ENCODE results near the gene ALDH1A1. TPM values are rescaled to one million over a fixed set of nuclear protein-coding genes. Genes with fewer than 3 reads are reported as not detected.

ALDH1A1 gene
- total RNA-seq, 1 donor from 2014 or later = 10.9 TPM

- Mint-ChIP-seq H3K27ac (peak overlapping the region; percentile 41), H3K36me3 (no peaks in the 10 kb centered on the region), H3K4me1 (peaks cover 16% of the 10 kb centered on the region), H3K27me3 (ENCODE audit: low read depth) (peaks cover 5% of the 10 kb centered on the region), H3K9me3 (peaks cover 4% of the 10 kb centered on the region), H3K4me3 (peak overlapping the region; percentile 39)
- no peak for TF ChIP-seq CTCF (IDR thresholded peaks at IDR 0.05; ENCODE audit: unreplicated experiment)
- no peak for DNase-seq (ENCODE audit: low spot score in 2 of 2, unreplicated experiment in 2 of 2)
Observed at GRCh38 chr9:72952381-72952690, 517 bp downstream of the ALDH1A1 start.

- Mint-ChIP-seq H3K9me3 (peaks cover 4% of the 10 kb centered on the region), H3K36me3 (no peaks in the 10 kb centered on the region), H3K27ac (peak overlapping the region; percentile 10)
Observed at GRCh38 chr9:72951520-72952380, 1.1 kb downstream of the ALDH1A1 start.

GRCh38 chr9:72950875-72951442 lies 1.9 kb downstream of the ALDH1A1 start:
- Mint-ChIP-seq H3K4me3 (no peak overlapping the region), H3K9me3 (no peaks in the 10 kb centered on the region), H3K27ac (no peak overlapping the region), H3K4me1 (peaks cover 26% of the 10 kb centered on the region), H3K36me3 (no peaks in the 10 kb centered on the region), H3K27me3 (ENCODE audit: low read depth) (peaks cover 5% of the 10 kb centered on the region)
- no peak for DNase-seq (ENCODE audit: low spot score in 2 of 2, unreplicated experiment in 2 of 2)
- no peak for TF ChIP-seq CTCF (IDR thresholded peaks at IDR 0.05; ENCODE audit: unreplicated experiment)

More at GRCh38 chr9:72951520-72952380, 1.1 kb downstream of the ALDH1A1 start:
- no peak for TF ChIP-seq CTCF (IDR thresholded peaks at IDR 0.05; ENCODE audit: unreplicated experiment)
- Mint-ChIP-seq H3K4me3 (peak overlapping the region; percentile 39), H3K27me3 (ENCODE audit: low read depth) (peaks cover 5% of the 10 kb centered on the region), H3K4me1 (peaks cover 19% of the 10 kb centered on the region)
- no peak for DNase-seq (ENCODE audit: low spot score in 2 of 2, unreplicated experiment in 2 of 2)

- Mint-ChIP-seq H3K9me3 (no peaks in the 10 kb centered on the region), H3K36me3 (no peaks in the 10 kb centered on the region), H3K4me3 (no peak overlapping the region), H3K27me3 (ENCODE audit: low read depth) (peaks cover 5% of the 10 kb centered on the region), H3K4me1 (peaks cover 36% of the 10 kb centered on the region), H3K27ac (no peak overlapping the region)
- no peak for DNase-seq (ENCODE audit: low spot score in 2 of 2, unreplicated experiment in 2 of 2)
- TF ChIP-seq CTCF (IDR thresholded peaks at IDR 0.05; ENCODE audit: unreplicated experiment) = no peak
Observed at GRCh38 chr9:72949918-72950325, 2.9 kb downstream of the ALDH1A1 start.

GRCh38 chr9:72949244-72949582 lies 3.6 kb downstream of the ALDH1A1 start:
- no peaks in the 10 kb centered on the region for H3K9me3 Mint-ChIP-seq
- no peaks in the 10 kb centered on the region for H3K36me3 Mint-ChIP-seq
- no peak overlapping the region for H3K4me3 Mint-ChIP-seq
- DNase-seq (ENCODE audit: low spot score in 2 of 2, unreplicated experiment in 2 of 2) = no peak
- H3K27ac Mint-ChIP-seq = no peak overlapping the region
- no peak for TF ChIP-seq CTCF (IDR thresholded peaks at IDR 0.05; ENCODE audit: unreplicated experiment)
- peaks cover 5% of the 10 kb centered on the region for H3K27me3 Mint-ChIP-seq (ENCODE audit: low read depth)
- H3K4me1 Mint-ChIP-seq = peaks cover 36% of the 10 kb centered on the region

All from mesothelial cell of epicardium (in vitro differentiated cells).